Measurements from ENCODE around the gene DLK2.
"Not testable (repeated sequence)": the region's sequence is repeated elsewhere in the genome, so short reads cannot be mapped to it uniquely, and the experiment has no call there.

DLK2 gene, protein sequence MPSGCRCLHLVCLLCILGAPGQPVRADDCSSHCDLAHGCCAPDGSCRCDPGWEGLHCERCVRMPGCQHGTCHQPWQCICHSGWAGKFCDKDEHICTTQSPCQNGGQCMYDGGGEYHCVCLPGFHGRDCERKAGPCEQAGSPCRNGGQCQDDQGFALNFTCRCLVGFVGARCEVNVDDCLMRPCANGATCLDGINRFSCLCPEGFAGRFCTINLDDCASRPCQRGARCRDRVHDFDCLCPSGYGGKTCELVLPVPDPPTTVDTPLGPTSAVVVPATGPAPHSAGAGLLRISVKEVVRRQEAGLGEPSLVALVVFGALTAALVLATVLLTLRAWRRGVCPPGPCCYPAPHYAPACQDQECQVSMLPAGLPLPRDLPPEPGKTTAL

DNA sequence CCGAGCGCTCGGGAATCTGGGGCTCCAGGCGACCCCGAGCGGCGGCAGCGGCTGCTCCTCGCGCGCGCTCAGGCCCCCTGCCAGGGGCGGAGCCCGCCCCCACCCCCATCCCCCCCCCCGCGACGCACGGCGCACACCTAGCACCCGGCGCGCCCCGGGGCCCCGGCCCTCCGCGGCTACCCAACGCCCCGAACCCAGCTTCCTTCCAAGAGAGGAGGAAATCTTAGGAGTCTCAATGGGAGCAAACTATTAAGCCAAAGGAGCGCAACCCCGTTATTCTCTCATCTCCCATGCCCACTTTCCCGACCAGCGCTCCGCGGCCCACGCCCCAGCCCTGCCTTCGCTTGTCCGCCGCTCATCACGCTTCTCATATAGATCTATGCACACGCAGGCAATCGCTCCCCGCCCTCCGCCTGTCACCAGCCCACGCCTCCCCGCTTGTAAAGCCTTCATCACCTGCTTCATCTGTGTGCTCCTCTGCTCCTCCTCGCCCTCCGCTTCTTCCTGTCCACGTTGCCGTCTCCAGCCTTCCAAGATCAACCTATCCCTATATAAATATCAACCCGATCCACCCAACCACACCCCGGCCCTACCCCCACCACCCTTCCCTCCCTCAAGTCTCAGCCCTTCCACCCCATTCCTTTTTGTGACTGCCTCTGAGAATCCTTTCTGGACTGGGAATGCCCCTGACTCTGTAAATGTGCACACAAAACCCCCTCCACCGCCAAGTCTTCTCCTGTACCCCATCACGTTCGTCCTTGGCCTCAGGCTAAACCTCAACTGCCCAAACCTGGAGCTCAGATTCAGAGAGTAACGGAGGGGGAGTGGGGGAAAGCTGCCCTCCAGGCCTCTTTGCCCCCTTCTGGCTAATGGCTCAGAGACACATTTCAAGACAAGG is at the start of gene DLK2:
DLK2 (minus strand) TSS at position 18 of the 898 bp plus-strand sequence. CDS start 723 bp downstream, outside the sequence.
- TF ChIP-seq, protein P1, sequence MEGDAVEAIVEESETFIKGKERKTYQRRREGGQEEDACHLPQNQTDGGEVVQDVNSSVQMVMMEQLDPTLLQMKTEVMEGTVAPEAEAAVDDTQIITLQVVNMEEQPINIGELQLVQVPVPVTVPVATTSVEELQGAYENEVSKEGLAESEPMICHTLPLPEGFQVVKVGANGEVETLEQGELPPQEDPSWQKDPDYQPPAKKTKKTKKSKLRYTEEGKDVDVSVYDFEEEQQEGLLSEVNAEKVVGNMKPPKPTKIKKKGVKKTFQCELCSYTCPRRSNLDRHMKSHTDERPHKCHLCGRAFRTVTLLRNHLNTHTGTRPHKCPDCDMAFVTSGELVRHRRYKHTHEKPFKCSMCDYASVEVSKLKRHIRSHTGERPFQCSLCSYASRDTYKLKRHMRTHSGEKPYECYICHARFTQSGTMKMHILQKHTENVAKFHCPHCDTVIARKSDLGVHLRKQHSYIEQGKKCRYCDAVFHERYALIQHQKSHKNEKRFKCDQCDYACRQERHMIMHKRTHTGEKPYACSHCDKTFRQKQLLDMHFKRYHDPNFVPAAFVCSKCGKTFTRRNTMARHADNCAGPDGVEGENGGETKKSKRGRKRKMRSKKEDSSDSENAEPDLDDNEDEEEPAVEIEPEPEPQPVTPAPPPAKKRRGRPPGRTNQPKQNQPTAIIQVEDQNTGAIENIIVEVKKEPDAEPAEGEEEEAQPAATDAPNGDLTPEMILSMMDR (IDR thresholded peaks at IDR 0.05; ENCODE audit: low read depth, low read length): no peak
- DNase-seq (ENCODE audit: low read depth in 2 of 2): peak in 1 of 2 donors; percentile 12
- H3K4me3 ChIP-seq (replicated peaks in 1 of 2; ENCODE audit: low read depth in 2 of 2, low read length in 2 of 2): peak within 1 kb of the TSS; percentile 48 to 49

DNA sequence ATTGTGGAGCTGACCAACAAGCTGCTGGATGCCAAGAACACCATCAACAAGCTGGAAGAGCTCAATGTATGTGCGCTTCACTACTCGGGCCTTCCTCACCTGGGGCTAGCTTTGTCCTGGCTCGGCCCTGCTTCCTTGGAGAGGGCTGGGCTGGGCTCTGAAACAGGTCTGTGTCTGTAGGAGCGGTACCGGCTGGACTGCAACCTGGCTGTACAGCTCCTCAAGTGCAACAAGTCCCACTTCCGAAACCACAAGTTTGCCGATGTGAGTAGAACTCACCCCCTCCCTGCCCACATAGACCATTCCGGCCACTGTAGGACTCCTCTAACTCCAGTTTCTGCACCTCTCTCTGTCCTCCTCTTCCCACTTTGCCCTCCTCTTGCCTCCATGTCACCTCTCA is 48.1 kb upstream of the DLK2 start:
- DNase-seq (ENCODE audit: low read depth in 2 of 2): no peak
- H3K4me3 ChIP-seq (replicated peaks in 1 of 2; ENCODE audit: low read depth in 2 of 2, low read length in 2 of 2): no peak overlapping the region
- TF ChIP-seq, protein P1 (IDR thresholded peaks at IDR 0.05; ENCODE audit: low read depth, low read length): no peak

DNA sequence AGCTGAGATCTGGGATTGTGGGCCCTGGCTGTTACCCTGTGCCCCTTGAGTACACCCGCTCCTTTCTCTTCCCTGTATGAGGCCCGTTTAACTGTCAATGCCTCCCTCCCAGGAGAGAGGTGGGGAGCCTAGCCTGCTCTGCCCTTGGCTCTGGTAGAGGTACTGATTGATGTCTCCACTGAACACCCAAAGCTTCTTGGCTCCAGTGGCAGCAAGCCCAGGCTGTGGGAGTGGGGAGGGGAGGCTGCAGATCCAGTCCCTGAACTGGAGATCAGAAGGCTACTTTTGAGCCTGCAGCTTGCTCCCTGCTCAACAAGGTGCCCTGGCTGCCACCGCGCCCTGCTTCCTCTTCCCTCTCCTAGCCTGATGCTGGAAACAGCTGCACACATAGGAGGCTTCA is 47.3 kb upstream of the DLK2 start:
- H3K4me3 ChIP-seq (replicated peaks in 1 of 2; ENCODE audit: low read depth in 2 of 2, low read length in 2 of 2): no peak overlapping the region
- TF ChIP-seq, protein P1 (IDR thresholded peaks at IDR 0.05; ENCODE audit: low read depth, low read length): no peak
- no peak for DNase-seq (ENCODE audit: low read depth in 2 of 2)

DNA sequence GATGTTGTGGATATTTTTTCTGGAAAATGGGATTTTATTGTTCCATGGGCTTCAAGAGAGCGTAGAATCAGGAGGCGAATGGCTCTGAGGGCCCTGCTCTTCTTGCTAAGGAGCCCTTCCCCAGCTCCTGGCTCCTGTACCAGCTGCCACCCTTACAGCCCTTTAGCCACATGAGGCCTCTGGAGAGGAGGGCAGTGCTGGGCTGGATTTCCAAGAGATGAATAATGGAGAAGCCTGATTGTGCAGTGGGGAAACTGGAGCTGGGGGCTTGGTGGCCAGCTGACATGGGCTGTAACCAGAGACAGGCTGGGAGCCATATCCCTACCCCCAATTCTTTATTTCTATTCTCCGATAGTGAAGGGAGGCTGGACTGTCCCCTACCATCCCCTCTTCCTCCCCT is 45.6 kb upstream of the DLK2 start:
- TF ChIP-seq, protein P1 (IDR thresholded peaks at IDR 0.05; ENCODE audit: low read depth, low read length): no peak

DNA sequence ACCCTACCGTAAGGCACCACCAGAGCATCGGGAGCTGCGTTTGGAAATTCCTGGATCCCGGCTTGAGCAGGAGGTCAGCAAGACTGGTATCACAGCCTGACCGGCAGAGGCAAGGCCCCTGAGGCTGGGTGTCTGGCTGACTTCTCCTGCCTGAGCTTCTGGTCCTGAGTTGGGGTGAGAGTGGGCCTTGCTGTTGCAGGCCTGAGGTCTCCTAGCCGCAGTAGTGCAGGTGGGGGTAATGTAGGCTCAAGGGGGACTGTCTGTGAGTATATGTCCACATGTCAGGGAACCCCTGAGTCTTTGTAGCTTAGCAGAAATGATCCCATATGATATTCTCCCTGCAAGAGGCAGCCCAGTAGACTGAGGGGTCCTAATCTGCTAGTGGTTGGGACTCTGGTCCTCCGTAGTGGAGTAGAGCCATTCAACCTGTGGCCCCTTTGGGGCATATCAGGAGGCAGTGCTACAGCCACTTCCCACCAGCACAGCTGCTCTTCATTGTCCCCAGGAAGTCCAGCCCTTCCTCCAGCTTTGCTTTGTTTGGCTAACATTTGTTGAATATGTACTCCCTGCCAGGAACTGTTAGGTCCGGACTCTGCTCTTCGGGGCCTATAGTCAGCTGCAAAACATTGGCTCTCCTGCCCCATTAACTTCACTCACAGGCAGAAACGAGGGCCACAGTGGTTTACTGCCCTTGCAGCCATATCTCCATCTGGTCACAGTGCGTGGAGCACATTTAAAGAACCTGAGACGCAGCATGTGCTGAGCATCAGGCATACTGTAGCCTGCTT is 43.9 kb upstream of the DLK2 start:
- no peak overlapping the region for H3K4me3 ChIP-seq (replicated peaks in 1 of 2; ENCODE audit: low read depth in 2 of 2, low read length in 2 of 2)
- TF ChIP-seq, protein P1 (IDR thresholded peaks at IDR 0.05; ENCODE audit: low read depth, low read length): no peak
- DNase-seq (ENCODE audit: low read depth in 2 of 2): no peak

More for the DNA sequence above, 45.6 kb upstream of the DLK2 start:
- no peak overlapping the region for H3K4me3 ChIP-seq (replicated peaks in 1 of 2; ENCODE audit: low read depth in 2 of 2, low read length in 2 of 2)
- DNase-seq (ENCODE audit: low read depth in 2 of 2): no peak

DNA sequence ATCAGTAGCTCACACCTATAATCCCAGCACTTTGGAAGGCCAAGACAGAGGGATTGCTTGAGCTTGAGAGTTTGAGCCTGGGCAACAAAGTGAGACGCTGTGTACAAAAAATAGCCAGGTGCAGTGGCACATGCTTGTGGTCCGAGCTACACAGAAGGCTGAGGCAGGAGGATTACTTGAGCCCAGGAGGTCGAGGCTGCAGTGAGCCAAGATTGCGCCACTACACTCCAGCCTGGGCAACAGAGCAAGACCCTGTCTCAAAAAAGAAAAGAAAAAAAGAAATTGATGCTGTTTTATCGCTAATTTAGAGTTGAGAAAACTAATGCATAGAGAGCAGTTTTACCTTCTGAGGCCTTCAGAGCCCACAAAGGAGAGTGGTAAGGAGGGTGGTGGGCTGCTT is 42.9 kb upstream of the DLK2 start:
- not testable (repeated sequence) for DNase-seq (ENCODE audit: low read depth in 2 of 2); H3K4me3 ChIP-seq (replicated peaks in 1 of 2; ENCODE audit: low read depth in 2 of 2, low read length in 2 of 2)
